Measurements from ENCODE around the gene KPNA3.

- TF ChIP-seq CTCF (IDR thresholded peaks at IDR 0.05) (no peak), POLR2A (IDR thresholded peaks at IDR 0.05) (no peak)
Measured at GRCh38 chr13:49670828-49671227, 121.7 kb downstream of the KPNA3 start.
